ENCODE results near the gene CPD. TPM values are rescaled to one million over a fixed set of nuclear protein-coding genes. Genes with fewer than 3 reads are reported as not detected.

Gene CPD
- total and polyA plus RNA-seq, 9 of the 15 experiments (the other 6 are each of a cell fraction or from before 2014, with no cell fraction given), result 4.5 to 24.4 (median 20.4) TPM

DNA sequence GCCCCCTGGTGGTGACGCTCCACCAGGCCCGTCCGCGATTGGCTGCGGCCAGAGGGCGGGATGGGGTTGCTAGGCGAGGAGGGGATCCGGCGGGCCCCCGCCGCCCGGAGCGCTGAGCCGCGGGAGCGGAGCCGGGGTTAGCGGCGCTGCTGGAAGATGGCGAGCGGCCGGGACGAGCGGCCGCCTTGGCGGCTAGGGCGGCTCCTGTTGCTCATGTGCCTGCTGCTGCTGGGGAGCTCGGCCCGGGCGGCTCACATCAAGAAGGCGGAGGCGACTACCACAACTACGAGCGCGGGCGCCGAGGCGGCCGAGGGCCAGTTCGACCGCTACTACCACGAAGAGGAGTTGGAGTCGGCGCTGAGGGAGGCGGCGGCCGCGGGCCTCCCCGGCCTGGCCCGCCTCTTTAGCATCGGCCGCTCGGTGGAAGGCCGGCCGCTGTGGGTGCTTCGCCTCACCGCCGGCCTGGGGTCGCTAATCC, at the start of gene CPD (continued):
- TF ChIP-seq SP1 (CRISPR knock-in tag; IDR thresholded peaks at IDR 0.05) (peak; percentile 68; the same call in 1 of the 2 replicates), SMAD3 (CRISPR knock-in tag; conservative IDR thresholded peaks at IDR 0.05) (no peak), HNRNPH1 (optimal IDR thresholded peaks at IDR 0.05; ENCODE audit: low read depth, low read length) (no peak), ZNF436 (CRISPR knock-in tag; IDR thresholded peaks at IDR 0.05) (no peak), ZNF197 (CRISPR knock-in tag; IDR thresholded peaks at IDR 0.05; ENCODE audit: low read depth) (no peak), POLR2G (IDR thresholded peaks at IDR 0.05; ENCODE audit: low read depth, low read length) (peak; percentile 96), ZNF584 (CRISPR knock-in tag; IDR thresholded peaks at IDR 0.05; ENCODE audit: low read depth) (no peak), SETDB1 (IDR thresholded peaks at IDR 0.05; ENCODE audit: low read length) (no peak), PRPF4 (IDR thresholded peaks at IDR 0.05; ENCODE audit: insufficient read depth, low read depth, low read length, poor library complexity, severe bottlenecking) (no peak), ZNF444 (CRISPR knock-in tag; IDR thresholded peaks at IDR 0.05) (no peak), ZEB2 (IDR thresholded peaks at IDR 0.05) (no peak), PYGO2 (tag; IDR thresholded peaks at IDR 0.05) (no peak), ZSCAN29 (IDR thresholded peaks at IDR 0.05) (no peak), TCF3 (CRISPR knock-in tag; IDR thresholded peaks at IDR 0.05) (no peak), KLF6 (CRISPR knock-in tag; IDR thresholded peaks at IDR 0.05; ENCODE audit: borderline replicate concordance) (no peak), XRCC3 (IDR thresholded peaks at IDR 0.05) (no peak)
- TF ChIP-seq, protein P1, sequence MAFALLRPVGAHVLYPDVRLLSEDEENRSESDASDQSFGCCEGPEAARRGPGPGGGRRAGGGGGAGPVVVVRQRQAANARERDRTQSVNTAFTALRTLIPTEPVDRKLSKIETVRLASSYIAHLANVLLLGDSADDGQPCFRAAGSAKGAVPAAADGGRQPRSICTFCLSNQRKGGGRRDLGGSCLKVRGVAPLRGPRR (CRISPR knock-in tag; IDR thresholded peaks at IDR 0.05), result no peak
- TF ChIP-seq, protein P2, sequence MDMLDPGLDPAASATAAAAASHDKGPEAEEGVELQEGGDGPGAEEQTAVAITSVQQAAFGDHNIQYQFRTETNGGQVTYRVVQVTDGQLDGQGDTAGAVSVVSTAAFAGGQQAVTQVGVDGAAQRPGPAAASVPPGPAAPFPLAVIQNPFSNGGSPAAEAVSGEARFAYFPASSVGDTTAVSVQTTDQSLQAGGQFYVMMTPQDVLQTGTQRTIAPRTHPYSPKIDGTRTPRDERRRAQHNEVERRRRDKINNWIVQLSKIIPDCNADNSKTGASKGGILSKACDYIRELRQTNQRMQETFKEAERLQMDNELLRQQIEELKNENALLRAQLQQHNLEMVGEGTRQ (CRISPR knock-in tag; IDR thresholded peaks at IDR 0.05), result no peak
- TF ChIP-seq, protein P3, sequence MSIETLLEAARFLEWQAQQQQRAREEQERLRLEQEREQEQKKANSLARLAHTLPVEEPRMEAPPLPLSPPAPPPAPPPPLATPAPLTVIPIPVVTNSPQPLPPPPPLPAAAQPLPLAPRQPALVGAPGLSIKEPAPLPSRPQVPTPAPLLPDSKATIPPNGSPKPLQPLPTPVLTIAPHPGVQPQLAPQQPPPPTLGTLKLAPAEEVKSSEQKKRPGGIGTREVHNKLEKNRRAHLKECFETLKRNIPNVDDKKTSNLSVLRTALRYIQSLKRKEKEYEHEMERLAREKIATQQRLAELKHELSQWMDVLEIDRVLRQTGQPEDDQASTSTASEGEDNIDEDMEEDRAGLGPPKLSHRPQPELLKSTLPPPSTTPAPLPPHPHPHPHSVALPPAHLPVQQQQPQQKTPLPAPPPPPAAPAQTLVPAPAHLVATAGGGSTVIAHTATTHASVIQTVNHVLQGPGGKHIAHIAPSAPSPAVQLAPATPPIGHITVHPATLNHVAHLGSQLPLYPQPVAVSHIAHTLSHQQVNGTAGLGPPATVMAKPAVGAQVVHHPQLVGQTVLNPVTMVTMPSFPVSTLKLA (conservative IDR thresholded peaks at IDR 0.05), result peak in 1 of 2 experiments; percentile 50; a peak in 1 of 4 replicates
- TF ChIP-seq, protein P4, sequence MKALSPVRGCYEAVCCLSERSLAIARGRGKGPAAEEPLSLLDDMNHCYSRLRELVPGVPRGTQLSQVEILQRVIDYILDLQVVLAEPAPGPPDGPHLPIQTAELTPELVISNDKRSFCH (CRISPR knock-in tag; IDR thresholded peaks at IDR 0.05), result no peak
- TF ChIP-seq, protein P4 (tag; IDR thresholded peaks at IDR 0.05), result no peak
- TF ChIP-seq, protein P5, sequence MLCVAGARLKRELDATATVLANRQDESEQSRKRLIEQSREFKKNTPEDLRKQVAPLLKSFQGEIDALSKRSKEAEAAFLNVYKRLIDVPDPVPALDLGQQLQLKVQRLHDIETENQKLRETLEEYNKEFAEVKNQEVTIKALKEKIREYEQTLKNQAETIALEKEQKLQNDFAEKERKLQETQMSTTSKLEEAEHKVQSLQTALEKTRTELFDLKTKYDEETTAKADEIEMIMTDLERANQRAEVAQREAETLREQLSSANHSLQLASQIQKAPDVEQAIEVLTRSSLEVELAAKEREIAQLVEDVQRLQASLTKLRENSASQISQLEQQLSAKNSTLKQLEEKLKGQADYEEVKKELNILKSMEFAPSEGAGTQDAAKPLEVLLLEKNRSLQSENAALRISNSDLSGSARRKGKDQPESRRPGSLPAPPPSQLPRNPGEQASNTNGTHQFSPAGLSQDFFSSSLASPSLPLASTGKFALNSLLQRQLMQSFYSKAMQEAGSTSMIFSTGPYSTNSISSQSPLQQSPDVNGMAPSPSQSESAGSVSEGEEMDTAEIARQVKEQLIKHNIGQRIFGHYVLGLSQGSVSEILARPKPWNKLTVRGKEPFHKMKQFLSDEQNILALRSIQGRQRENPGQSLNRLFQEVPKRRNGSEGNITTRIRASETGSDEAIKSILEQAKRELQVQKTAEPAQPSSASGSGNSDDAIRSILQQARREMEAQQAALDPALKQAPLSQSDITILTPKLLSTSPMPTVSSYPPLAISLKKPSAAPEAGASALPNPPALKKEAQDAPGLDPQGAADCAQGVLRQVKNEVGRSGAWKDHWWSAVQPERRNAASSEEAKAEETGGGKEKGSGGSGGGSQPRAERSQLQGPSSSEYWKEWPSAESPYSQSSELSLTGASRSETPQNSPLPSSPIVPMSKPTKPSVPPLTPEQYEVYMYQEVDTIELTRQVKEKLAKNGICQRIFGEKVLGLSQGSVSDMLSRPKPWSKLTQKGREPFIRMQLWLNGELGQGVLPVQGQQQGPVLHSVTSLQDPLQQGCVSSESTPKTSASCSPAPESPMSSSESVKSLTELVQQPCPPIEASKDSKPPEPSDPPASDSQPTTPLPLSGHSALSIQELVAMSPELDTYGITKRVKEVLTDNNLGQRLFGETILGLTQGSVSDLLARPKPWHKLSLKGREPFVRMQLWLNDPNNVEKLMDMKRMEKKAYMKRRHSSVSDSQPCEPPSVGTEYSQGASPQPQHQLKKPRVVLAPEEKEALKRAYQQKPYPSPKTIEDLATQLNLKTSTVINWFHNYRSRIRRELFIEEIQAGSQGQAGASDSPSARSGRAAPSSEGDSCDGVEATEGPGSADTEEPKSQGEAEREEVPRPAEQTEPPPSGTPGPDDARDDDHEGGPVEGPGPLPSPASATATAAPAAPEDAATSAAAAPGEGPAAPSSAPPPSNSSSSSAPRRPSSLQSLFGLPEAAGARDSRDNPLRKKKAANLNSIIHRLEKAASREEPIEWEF (CRISPR knock-in tag; IDR thresholded peaks at IDR 0.05), result no peak
